Activated naive CD4-positive, alpha-beta T cell treated with anti-CD3 and anti-CD28 coated beads, Interleukin-2, amount 10 ng/mL, durations not matched to agents 7 days and 5 days (primary cell): Measurements from ENCODE around the gene SRRM3.
A peak's percentile ranks its signal among the peaks of the same experiment; 100 is the strongest.
"Not testable (repeated sequence)": the region's sequence is repeated elsewhere in the genome, so short reads cannot be mapped to it uniquely, and the experiment has no call there.

Source experiments
- CTCF ChIA-PET: fragments of 350-600 bp; sonication (Branson Sonifier 250); formaldehyde crosslinking; loops from one replicate; lab custom pipeline; 2021; ENCODE audit warnings: antibody characterized with exemption; lab: Charles Lee
- DNase-seq: peaks from one replicate; pipeline ENCODE4 v3.0.0-alpha.2; 2020
- H3K27ac Mint-ChIP-seq: one replicate; pipeline ENCODE4 v1.8.0; 2021; ENCODE audit warnings: mild to moderate bottlenecking, moderate library complexity, mixed read lengths
- H3K27me3 Mint-ChIP-seq: one replicate; pipeline ENCODE4 v1.8.0; 2021; ENCODE audit warnings: mild to moderate bottlenecking, mixed read lengths
- H3K36me3 Mint-ChIP-seq: one replicate; pipeline ENCODE4 v1.8.0; 2021; ENCODE audit warnings: mixed read lengths
- H3K4me1 Mint-ChIP-seq: one replicate; pipeline ENCODE4 v1.8.0; 2021; ENCODE audit warnings: mixed read lengths
- H3K4me3 Mint-ChIP-seq: one replicate; pipeline ENCODE4 v1.8.0; 2021; ENCODE audit warnings: mild to moderate bottlenecking, moderate library complexity, mixed read lengths
- H3K9me3 Mint-ChIP-seq: one replicate; pipeline ENCODE4 v1.8.0; 2021; ENCODE audit warnings: mixed read lengths

Gene SRRM3

DNA sequence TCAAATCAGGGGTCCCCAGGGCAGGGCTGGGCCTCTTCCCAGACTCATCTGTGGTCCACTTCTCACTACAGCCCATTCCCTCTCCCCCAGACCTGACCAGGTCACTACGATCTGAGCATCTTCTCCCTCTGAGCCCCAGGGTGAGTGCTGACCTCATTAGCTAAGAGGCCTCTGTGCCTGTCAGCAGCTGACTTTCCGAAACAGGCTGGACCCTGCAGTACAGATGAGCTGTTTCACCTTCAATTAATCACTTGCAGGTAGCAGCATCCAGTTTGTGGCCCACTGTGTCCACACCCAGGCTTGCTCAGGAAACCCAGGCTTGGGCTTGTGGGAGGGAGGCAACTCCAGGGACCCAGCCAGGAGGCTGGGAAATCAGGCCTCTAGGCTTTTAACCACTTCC, 24.3 kb downstream of the SRRM3 start:
- no peak for DNase-seq

DNA sequence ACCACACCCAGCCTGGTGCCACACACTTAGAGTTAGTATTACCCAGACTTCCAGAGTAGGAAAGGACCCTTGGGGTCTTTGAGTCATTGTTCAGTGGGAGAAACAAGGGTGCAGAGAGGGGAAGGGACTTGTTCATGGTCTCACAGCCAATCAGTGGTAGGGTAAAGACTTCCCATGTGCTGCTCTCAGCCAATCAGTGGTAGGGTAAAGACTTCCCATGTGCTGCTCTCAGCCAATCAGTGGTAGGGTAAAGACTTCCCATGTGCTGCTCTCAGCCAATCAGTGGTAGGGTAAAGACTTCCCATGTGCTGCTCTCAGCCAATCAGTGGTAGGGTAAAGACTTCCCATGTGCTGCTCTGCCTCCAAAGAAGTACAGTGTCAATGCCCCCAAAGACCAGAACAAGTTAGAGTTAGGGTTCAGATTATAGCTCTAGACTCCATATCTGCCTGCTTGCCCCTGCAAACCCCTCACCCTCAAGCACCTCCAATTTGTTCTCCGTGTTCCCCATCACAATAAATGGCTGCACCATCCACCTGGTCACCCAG, 25.3 kb downstream of the SRRM3 start:
- DNase-seq, CTCF ChIA-PET, H3K4me1 Mint-ChIP-seq, H3K27ac Mint-ChIP-seq, H3K36me3 Mint-ChIP-seq, H3K4me3 Mint-ChIP-seq, H3K9me3 Mint-ChIP-seq: not testable (repeated sequence)
- peaks cover 31% of the 10 kb centered on the region for H3K27me3 Mint-ChIP-seq

More for the DNA sequence above, 24.3 kb downstream of the SRRM3 start:
- Mint-ChIP-seq H3K4me1 (no peaks in the 10 kb centered on the region), H3K27me3 (peaks cover 21% of the 10 kb centered on the region), H3K9me3 (no peaks in the 10 kb centered on the region), H3K36me3 (no peaks in the 10 kb centered on the region), H3K4me3 (no peak overlapping the region), H3K27ac (no peak overlapping the region)
- CTCF ChIA-PET, result interaction anchor here (1.0 kb wide), 1 partner anchor 91 kb away, joined by 3 read pairs; no protein-coding TSS in a partner anchor

DNA sequence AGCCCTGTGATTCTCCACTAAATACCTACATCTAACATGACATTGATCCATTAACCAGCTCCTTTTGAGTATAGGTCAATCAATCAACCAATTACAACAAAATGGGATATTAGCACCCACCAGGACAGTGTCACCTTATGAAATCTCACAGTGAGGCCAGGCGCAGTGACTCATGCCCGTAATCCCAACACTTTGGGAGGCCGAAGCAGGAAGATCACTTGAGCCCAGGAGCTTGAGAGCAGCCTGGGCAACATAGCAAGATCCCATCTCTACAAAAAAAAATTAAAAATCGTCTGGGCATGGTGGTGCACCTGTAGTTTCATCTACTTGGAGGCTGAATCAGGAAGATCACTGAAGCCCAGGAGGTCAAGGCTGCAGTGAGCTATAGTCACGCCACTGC, 28.5 kb downstream of the SRRM3 start:
- CTCF ChIA-PET, result interaction anchor here (1.4 kb wide), 1 partner anchor 33 kb away, joined by 7 read pairs; no protein-coding TSS in a partner anchor
- no peak for DNase-seq

DNA sequence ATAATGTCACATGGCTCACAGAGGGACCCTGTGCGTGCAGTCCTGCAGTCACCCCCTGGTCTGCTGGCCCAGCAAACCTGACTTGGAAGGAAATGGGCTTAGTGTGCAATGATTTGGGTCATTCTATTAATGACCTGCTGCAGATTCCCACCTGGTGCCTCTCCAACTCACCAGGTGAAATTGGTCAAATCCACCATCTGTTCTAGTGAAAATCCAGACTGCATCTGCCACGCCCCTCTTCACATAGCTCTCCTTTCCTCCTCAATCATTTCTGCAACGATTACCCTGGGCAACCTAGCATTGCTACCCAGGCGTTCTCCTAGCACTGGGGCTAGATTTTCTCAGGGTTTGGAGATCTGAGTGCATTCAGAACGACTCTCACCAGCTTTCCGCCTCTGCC, 29.4 kb downstream of the SRRM3 start:
- peaks cover 7% of the 10 kb centered on the region for H3K4me1 Mint-ChIP-seq
- CTCF ChIA-PET, result interaction anchor here (1.0 to 1.4 kb wide), 2 partner anchors 32 to 61 kb away, joined by 3 to 7 read pairs; no protein-coding TSS in a partner anchor
- H3K4me3 Mint-ChIP-seq, result no peak overlapping the region
- DNase-seq, result no peak
- no peaks in the 10 kb centered on the region for H3K9me3 Mint-ChIP-seq
- H3K27me3 Mint-ChIP-seq, result peaks cover 58% of the 10 kb centered on the region
- peak overlapping the region; percentile 34 for H3K27ac Mint-ChIP-seq
- H3K36me3 Mint-ChIP-seq, result no peaks in the 10 kb centered on the region

More for the DNA sequence above, 28.5 kb downstream of the SRRM3 start:
- no peak overlapping the region for H3K27ac Mint-ChIP-seq
- peaks cover 58% of the 10 kb centered on the region for H3K27me3 Mint-ChIP-seq
- no peak overlapping the region for H3K4me3 Mint-ChIP-seq
- H3K9me3 Mint-ChIP-seq, result no peaks in the 10 kb centered on the region
- peaks cover 5% of the 10 kb centered on the region for H3K4me1 Mint-ChIP-seq
- H3K36me3 Mint-ChIP-seq, result no peaks in the 10 kb centered on the region

DNA sequence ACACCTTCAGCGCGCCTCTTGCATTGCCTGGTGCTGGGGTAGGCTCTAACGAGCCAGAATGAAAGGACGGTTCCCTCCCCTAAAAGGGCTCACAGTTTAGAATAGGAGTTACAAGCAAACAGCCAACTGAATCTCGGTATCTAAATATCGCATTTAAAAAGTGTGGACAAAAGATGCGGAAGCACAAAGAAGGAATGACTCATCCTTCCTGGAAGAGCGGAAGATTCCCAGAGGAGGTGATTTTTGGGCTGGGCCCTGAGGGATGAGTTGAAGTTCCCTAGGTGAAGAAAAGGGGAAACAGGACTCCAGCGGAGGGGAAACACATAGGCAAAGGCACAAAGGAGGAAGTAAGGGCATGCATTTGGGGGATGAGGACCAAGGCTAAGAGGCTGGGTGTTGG, 29.9 kb downstream of the SRRM3 start:
- H3K9me3 Mint-ChIP-seq, result no peaks in the 10 kb centered on the region
- H3K4me1 Mint-ChIP-seq, result peaks cover 7% of the 10 kb centered on the region
- no peak overlapping the region for H3K27ac Mint-ChIP-seq
- CTCF ChIA-PET, result interaction anchor here (1.0 to 1.4 kb wide), 2 partner anchors 31 to 61 kb away, joined by 3 to 7 read pairs; no protein-coding TSS in a partner anchor
- no peak overlapping the region for H3K4me3 Mint-ChIP-seq
- no peaks in the 10 kb centered on the region for H3K36me3 Mint-ChIP-seq
- DNase-seq, result no peak
- H3K27me3 Mint-ChIP-seq, result peaks cover 62% of the 10 kb centered on the region

DNA sequence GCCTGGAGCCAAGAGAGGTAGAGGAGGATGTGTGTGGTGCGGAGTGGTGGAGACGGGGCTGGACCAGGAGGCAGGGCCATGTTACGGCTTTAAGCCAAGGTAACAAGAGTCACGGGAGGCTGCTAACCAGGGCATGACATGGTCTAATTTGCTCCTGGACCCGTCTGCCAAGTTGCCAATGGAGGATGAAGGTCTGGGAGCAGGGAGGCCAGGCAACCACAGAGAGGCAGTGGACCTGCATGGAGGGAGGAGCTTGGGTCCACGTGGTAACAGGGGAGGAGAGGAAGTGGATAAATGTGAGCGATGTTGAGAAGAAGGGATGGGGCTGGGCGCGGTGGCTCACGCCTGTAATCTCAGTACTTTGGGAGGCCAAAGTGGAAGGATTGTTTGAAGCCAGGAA, 31.0 kb downstream of the SRRM3 start:
- Mint-ChIP-seq H3K27ac (no peak overlapping the region), H3K9me3 (no peaks in the 10 kb centered on the region), H3K27me3 (peaks cover 64% of the 10 kb centered on the region), H3K4me3 (no peak overlapping the region), H3K4me1 (peaks cover 7% of the 10 kb centered on the region), H3K36me3 (no peaks in the 10 kb centered on the region)
- DNase-seq, result no peak
- CTCF ChIA-PET, result interaction anchor here (1.0 kb wide), 1 partner anchor 29 kb away, joined by 3 read pairs; no protein-coding TSS in a partner anchor

DNA sequence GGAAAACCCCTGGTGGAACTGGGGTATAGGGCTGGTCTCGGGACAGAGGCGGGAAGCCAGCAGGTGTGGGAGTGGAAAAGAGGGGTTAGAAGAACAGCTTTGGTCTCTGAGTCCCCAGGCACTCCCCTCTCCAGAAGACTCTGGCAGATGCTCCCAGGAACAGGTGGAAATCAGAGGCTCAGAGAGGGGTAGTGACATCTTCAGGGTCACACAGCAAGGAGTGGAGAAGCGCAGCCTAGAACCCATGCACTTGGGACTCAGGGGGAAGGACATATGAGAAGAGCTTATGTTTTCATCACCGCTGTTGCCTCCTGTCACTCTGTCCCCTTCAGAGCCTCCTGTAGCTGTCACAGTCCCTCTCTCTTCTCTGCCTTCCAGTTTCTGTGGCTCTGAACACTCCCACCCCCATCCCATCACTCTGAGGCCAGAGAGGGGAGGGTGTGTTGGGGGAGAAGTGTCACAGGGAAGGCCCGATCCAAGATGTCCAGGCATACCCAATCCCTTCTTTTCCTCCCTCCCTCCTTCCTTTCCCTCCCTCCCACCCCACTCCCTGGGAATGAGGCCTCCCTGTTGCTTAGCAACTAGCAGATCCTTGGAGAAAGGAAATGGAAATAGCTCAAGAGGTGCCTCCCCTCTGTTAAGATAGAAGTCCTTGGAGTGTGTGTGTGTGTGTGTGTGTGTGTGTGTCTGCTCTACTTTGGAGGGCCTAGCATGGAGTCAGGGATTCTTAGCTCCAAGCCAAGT, 32.0 kb downstream of the SRRM3 start:
- Mint-ChIP-seq H3K4me1 (peaks cover 7% of the 10 kb centered on the region), H3K4me3 (no peak overlapping the region), H3K27ac (peak overlapping the region; percentile 52), H3K27me3 (peaks cover 69% of the 10 kb centered on the region), H3K36me3 (no peaks in the 10 kb centered on the region), H3K9me3 (no peaks in the 10 kb centered on the region)
- DNase-seq, result no peak
- CTCF ChIA-PET, result no interaction called here

DNA sequence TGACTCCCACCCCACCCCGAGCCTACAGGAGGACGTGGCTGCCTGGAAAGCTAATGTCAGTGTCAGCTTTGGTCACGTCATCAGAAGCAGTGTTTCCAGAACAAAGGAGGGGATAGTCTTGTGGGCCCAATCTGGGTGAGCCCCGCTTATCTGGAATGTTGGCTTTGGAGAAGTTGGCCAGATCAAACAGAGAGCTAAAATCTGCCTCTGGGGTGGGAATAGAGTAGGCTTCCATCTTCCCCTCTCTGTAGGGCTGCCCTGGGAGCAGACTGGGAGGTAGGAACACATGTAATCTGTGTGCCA, 32.5 kb downstream of the SRRM3 start:
- no peaks in the 10 kb centered on the region for H3K9me3 Mint-ChIP-seq
- H3K4me1 Mint-ChIP-seq, result peaks cover 7% of the 10 kb centered on the region
- H3K4me3 Mint-ChIP-seq, result peak overlapping the region; percentile 31
- CTCF ChIA-PET, result interaction anchor here (1.1 kb wide), 1 partner anchor 56 kb away, joined by 3 read pairs; no protein-coding TSS in a partner anchor
- DNase-seq, result no peak
- H3K36me3 Mint-ChIP-seq, result no peaks in the 10 kb centered on the region
- peaks cover 69% of the 10 kb centered on the region for H3K27me3 Mint-ChIP-seq
- no peak overlapping the region for H3K27ac Mint-ChIP-seq

DNA sequence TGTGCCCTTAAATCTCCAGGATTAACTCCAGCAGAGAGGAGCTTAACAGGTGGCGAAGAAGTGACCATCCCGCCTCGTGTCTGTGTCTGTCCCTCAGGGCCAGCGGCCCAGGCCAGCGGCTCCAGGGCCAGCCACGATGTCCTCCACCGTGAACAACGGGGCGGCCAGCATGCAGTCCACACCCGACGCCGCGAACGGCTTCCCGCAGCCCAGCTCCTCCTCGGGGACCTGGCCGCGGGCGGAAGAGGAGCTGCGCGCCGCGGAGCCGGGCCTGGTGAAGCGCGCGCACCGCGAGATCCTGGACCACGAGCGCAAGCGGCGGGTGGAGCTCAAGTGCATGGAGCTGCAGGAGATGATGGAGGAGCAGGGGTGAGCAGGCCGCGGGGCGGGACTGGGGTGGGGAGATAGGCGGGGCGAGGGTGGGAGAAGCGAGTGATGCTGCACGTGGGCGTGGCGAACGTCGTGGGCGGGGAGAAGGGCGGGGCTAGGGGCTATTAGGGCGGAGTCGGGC, 33.3 kb downstream of the SRRM3 start:
- DNase-seq, result peak; percentile 88

DNA sequence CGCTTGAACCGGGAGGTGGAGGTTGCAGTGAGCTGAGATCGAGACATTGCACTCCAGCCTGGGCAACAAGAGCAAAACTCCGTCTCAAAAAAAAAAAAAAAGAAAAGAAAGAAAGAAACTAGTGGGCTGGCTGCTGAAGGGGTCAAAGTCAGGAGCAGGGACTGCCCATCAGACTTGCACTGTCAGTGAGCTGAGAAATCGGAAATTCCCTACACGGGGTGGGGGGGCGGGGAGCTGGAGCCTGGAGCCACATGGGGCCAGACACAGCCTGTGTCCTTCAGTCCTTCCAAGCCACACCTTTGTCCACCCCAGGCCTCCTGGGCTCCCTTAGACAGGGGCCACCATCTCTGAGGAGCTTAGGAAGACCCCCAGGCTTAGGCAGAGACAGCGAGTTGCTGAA, 34.5 kb downstream of the SRRM3 start:
- Mint-ChIP-seq H3K36me3 (no peaks in the 10 kb centered on the region), H3K9me3 (no peaks in the 10 kb centered on the region), H3K4me3 (no peak overlapping the region), H3K27me3 (peaks cover 61% of the 10 kb centered on the region), H3K4me1 (peaks cover 7% of the 10 kb centered on the region), H3K27ac (no peak overlapping the region)
- DNase-seq, result no peak
- CTCF ChIA-PET, result no interaction called here

More for the DNA sequence above, 33.3 kb downstream of the SRRM3 start:
- CTCF ChIA-PET, result interaction anchor here (1.0 to 1.1 kb wide), 2 partner anchors 57 to 79 kb away, joined by 3 read pairs; no protein-coding TSS in a partner anchor
- Mint-ChIP-seq H3K36me3 (no peaks in the 10 kb centered on the region), H3K9me3 (no peaks in the 10 kb centered on the region), H3K27ac (no peak overlapping the region), H3K4me3 (peak overlapping the region; percentile 41), H3K4me1 (peaks cover 7% of the 10 kb centered on the region), H3K27me3 (peaks cover 69% of the 10 kb centered on the region)

DNA sequence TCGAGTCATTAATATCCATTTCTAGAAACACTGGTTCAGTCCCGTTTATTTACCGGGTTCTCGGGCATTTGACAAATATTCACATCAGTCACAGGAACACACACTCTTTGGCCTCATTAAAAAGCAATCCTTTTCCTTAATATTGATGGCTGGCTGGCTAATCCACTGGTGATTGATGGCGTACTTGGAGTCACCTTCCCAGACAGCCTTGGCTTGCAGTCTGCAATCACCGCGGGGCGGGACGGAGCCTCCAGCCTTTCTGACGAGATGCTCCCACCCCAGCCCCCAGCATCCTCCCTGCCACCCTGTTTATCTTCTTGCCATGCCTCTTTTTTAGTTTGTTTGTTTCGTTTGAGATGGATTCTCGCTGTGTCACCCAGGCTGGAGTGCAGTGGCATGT, 36.6 kb downstream of the SRRM3 start:
- Mint-ChIP-seq H3K27me3 (peaks cover 44% of the 10 kb centered on the region), H3K36me3 (no peaks in the 10 kb centered on the region), H3K9me3 (no peaks in the 10 kb centered on the region), H3K27ac (no peak overlapping the region), H3K4me1 (peaks cover 7% of the 10 kb centered on the region), H3K4me3 (no peak overlapping the region)
- CTCF ChIA-PET, result interaction anchor here (1.1 kb wide), 1 partner anchor 60 kb away, joined by 3 read pairs; no protein-coding TSS in a partner anchor
- DNase-seq, result no peak

DNA sequence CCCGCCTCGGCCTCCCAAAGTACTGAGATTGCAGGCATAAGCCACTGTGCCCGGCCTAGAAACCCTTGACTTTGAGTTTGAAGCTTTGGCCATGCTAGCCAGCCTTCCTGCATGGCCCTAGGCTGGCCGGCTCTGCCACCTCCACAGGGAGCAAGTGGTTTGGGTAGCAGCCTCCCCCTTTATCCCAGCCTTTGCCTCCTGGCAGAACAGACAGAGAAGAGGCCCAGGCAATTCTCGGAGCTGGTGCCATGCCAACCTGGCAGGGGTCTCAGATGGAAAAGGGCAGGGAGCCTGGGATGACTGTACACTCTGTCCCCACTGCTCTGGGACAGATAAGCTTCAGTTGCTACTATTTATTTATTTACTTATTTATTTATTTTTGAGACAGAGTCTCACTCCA, 39.4 kb downstream of the SRRM3 start:
- Mint-ChIP-seq H3K36me3 (no peaks in the 10 kb centered on the region), H3K9me3 (no peaks in the 10 kb centered on the region), H3K27me3 (peaks cover 29% of the 10 kb centered on the region), H3K4me1 (no peaks in the 10 kb centered on the region), H3K27ac (no peak overlapping the region), H3K4me3 (no peak overlapping the region)
- CTCF ChIA-PET, result no interaction called here
- no peak for DNase-seq

DNA sequence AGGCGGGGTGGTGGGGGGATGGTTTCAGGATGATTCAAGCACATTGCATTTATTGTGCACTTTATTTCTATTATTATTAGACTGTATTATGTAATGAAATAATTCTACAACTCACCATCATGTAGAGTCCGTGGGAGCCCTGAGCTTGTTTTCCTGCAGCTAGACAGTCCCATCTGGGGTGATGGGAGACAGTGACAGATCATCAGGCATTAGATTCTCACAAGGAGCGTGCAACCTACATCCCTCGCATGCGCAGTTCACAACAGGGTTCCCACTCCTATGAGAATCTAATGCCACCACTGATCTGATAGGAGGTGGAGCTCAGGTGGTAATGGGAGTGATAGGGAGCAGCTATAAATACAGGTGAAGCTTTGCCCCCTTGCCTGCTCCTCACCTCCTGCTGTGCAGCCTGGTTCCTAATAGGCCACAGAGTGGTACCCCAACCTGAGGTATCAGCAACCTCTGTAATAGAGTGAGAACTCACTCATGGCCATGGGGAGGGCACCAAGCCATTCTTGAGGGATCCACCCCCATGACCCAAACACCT, 40.9 kb downstream of the SRRM3 start:
- H3K27me3 Mint-ChIP-seq, result peaks cover 21% of the 10 kb centered on the region
- H3K4me3 Mint-ChIP-seq, CTCF ChIA-PET, DNase-seq, H3K4me1 Mint-ChIP-seq, H3K27ac Mint-ChIP-seq, H3K9me3 Mint-ChIP-seq, H3K36me3 Mint-ChIP-seq: not testable (repeated sequence)

DNA sequence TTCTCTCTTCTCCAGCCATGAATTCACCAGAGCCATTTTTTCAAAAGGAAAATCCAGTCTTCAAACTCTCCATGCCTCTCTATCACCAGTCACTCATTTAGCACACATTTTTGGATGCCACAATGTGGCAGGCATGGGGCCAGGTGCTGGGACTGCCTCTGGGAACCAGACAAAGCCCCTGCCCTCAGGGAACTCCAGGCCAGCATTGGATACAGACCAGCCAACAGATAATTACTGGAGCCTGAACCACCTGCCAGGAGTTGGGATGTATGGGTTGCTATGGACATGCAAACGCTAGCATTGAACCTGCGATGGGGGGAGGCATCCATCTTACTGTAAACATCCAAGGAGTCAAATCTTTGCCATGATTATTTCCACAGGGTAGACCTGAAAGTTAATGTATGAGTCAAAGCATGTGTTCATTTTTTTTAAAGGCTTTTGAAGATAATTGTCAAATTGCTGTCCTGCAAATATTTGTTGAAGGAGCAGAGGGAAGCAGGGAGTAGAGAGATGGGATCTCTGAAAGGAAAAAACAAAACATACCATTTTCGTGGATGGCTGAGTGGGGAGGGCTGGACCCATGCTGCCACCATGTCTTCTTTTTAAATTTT, 43.2 kb downstream of the SRRM3 start:
- DNase-seq, result no peak
- H3K27me3 Mint-ChIP-seq, result peaks cover 19% of the 10 kb centered on the region
- CTCF ChIA-PET, result no interaction called here
- no peak overlapping the region for H3K27ac Mint-ChIP-seq
- H3K4me1 Mint-ChIP-seq, result no peaks in the 10 kb centered on the region
- H3K36me3 Mint-ChIP-seq, result no peaks in the 10 kb centered on the region
- H3K9me3 Mint-ChIP-seq, result no peaks in the 10 kb centered on the region
- no peak overlapping the region for H3K4me3 Mint-ChIP-seq
